Nucleus accumbens (tissue), 56 donors: ENCODE results near the gene PRCC.

Experiments
- DNase-seq, 56 donors: peaks; one replicate each; lab custom pipeline; 2025; lab: John Stamatoyannopoulos, UW

The PRCC gene

DNA sequence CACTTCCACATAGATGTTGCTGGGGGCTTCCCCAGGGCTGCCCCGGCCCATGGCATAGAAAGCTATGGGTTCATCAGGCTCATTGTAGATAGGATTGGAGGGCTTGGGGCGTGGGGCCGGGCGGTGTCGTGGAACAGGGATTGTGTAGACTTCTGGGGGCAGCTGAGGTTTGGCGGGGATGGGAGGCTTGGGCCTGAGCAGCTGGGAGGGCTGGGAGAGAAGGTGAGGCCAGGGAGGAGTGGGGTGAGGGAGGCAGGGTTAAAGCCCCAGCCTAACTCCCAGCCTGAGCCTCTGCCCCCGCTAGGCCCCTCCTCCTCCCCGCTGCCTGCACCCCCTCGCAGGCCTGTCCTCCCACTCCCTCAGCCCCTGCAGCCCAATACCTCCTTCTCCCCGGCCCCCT, 41.9 kb downstream of the PRCC start:
- DNase-seq: no peak

DNA sequence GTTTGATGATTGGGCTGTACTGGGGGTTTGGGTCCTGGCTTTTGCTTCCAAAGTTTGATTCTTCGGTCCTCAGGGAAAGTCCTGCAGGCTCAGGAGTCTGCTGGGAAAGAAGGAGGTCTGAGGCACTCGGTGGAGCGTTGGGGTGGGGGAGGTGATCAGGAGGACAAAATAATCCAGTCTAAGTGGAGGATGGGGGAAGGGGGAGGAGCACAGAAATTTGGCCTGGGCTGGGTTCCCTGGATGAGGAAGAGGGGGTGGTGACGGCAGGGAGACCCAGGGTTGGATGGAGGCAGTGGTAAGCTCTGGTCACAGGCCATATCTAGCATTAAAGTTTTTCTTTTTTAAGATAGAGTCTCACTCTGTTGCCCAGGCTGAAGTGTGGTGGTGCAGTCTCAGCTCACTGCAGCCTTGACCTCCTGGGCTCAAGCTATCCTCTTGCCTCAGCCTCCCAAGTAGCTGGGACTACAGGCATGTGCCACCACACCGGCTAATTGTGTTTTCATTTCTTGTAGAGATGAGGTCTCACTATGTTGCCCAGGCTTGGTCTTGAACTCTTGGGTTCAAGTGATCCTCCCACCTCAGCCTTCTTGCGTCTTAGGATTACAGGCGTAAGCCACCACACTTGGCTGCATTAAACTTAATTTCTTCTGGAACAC, 42.5 kb downstream of the PRCC start:
- DNase-seq: no peak

DNA sequence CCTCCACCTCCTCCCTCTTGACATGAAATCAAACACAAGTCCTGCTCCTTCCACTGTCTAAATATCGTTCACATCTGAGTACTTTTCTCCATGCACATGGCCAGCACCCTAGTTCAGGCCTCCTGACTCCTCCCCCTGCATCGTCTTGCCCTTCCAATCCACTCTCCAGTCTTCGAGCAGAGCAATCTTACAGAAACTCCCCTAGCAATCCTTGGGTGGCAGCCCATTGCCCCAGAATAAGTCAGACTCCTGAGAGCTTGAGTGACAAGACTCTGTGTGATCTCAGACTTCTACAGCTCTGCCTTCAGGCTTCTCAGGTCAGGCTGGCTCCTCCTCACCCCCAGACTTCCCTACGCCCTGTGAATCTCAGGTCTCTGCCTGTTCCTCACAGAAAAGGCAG, 43.8 kb downstream of the PRCC start:
- DNase-seq: no peak

DNA sequence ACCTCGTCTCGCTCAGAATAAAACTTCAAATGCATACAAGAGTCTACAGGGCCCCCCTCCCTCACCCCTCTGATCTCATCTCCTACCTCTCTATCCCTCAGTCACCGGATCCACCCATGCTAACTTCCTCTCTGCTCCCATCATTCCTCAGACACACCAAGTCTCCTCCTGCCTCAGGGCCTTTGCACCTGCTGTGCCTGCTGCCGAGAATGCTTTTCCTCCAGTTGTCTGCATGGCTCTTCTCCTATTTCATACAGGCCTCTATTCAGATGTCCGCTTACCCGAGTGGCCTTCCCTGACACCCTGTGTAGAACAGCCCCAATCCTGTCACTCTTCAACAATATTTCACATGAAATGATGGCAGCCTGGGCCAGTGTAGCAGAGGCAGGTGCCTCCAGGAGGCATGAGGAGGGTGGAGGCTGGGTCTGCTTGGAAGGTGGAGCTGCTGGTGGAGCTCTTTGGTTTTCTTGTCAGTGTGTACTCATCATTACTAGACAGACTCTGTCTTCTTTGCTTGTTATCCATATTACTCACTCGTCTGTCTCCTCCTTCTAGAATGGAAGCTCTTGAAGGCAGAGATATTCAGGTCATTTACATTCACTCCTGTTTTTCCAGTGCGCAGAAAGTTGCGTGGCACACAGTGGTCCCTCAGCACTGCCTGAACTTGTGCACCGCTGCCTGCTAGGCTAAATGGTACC, 45.1 kb downstream of the PRCC start:
- no peak for DNase-seq

DNA sequence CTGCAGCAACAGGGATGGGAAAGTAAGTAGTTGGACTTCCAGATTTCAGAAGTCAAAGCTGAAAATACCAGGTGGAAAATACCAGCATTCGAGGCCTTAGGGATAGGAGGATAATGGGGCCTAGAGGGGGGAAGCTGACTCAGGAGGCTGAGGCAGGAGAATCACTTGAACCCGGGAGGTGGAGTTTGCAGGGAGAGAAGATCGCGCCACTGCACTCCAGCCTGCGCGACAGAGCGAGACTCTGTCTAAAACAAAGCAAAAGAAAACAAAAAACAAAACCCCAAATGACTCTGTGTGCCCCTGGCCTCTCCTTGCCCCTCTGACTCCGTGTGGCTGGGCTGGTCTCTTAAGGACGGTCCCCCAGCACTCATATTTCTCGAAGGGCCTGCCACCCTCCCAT, 46.0 kb downstream of the PRCC start:
- no peak for DNase-seq

DNA sequence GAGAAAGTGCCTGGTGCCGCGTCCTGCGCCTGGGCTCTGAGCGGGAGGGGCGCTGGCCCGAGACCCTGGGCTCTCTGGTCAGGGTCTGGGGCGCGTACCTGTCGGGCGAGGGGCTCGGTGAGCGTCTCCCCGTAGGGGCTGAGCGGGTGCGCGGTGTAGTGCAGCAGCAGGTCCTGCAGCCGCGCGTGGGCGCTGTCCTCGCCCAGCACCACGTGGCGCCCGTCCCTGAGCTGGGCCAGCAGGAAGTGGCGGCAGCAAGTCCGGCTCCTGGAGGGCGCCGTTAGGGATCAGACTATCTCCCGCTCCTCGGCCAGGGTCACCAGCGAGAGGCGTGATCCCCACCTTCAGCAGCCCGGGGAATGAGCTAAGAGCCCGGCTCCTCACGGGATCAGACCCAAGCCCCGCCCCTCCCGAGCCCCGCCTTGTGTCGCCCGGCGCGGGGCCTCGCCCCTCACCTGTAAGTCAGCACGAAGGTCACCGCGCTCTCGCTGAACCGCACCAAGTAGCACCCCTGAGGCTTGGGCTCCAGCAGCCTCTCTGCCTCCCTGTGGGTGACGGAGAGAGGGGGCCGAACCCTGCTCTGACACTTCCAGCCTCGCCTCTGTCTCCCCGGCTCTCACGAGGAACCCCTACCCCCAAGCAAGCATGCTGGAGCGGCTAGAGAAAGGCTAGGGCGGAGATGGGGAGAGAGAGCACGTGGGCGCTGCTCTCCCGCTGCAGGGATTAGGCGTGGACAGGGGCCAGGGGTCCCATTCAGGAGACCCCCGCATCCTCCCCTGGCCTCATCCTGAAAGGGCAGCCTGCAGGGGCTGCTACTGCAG, 46.6 kb downstream of the PRCC start:
- peak in 32 of 56 donors; percentile 4 to 68 (median 16) for DNase-seq

DNA sequence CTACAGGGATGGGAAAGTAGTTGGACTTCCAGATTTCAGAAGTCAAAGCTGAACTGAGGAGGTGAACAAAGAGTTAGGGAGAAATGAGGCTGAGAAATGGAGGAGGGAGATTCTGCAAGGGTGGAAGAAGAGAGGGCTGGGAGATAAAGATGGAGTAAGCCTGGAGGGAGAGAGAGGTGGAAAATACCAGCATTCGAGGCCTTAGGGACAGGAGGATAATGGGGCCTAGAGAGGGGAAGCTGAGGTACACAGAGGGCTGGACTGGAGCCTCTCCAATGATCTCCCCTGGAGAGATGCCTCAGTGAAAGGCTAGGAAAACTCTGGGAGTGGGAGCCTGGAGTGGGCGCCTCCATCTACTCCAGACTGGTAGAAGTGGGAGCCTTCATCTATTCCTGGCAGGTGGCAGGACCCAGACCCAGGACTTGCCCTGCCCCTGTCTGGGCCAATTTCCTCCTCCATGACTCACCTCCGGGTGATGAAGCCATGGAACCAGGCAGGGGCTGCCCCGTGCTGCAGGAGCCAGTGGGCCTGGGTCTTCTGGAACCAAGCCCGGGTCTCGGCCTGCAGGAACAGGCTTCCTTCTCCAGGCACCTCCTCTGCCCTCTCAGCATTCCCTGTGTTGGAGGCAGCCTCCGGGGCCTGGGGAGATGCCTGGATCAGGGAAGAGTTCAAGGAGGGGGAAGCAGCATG, 47.4 kb downstream of the PRCC start:
- no peak for DNase-seq

DNA sequence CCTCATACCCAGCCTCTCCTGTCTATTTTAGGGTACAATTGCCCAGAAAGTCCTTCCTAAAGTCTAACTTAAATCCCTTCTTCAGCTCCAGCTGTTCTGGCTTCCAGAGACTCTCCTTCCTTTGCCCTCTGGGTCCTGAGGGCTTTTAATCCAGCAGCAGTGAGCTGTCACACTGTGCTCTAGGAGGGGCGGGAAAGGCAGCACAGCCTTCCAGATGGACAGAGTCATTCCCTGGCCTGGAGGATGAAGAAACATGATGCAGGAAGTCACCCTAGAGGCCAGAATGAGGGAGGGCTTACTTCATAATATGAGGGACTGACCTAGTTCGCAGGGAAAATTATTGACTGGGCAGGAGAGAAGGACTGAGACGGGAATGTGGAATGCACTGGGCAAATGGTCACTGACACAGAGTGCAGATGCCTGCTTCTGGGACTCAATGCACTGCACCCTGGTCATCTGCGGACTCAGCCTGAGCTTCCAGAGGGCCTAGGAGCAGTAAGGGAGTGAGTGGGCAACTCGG, 48.0 kb downstream of the PRCC start:
- no peak for DNase-seq

DNA sequence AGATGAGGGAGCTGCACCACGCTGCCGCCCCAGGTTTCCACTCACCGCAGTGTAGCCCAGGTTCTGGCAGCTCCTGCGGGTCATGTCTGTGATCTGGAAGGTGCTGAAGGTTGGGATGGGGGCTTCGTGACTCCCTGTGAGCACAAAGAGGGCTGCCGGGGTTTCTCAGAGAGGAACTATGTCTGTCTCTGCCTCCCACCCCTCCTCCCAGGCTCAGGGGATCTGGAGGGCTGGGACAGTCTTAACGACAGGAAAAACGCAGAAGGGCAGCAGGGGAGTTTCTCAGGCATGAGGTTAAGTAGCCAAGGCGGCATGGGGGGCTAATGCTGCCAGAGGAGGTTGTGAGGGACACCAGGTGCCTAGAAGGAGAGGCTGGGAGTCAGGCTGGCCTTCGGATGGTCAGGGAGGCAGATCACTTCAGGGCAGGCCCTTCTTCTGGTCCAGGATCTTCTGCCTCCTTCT, 48.7 kb downstream of the PRCC start:
- DNase-seq: no peak

DNA sequence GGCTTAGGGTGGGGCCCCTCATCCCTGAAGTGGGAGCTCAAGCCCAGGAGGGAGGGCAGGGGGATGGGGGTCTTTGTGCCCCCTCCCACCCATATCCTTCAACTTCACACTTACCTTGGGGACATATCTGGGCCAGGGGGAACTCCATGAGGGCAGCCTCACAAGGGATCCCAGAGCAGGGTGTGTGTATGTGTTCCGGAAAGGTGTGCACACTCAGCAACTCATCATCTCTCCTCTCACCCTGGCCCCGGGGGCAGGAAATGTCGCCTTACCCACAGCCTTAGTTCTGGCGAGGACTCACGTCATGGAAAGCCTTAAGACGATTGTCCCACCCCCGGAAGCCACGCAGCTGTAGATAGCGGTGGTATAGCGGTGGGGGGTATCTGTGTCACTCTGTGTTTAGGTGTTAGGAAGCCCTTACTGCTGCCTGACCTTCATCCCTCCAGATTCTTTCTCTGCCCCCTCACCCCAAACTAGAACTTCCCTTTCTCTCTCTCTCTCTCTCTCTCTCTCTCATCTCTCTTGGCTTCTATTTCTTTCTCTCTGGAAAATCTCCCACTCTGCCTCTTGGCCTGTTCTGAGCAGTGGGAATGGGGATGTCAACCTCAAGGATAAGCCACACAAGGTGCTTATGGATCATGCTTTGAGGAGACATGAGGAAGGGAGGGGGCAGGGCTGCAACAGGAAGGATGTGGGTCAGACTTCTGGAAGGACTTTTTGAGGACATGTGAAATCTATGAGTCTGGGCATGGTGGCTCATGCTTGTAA, 49.4 kb downstream of the PRCC start, which contains the start of gene SH2D2A:
Gene SH2D2A (minus strand): TSS at position 288 of the 768 bp plus-strand sequence. CDS start 140 bp downstream, at position 148.
- DNase-seq: peak in 2 of 56 donors; percentile 11 to 20

DNA sequence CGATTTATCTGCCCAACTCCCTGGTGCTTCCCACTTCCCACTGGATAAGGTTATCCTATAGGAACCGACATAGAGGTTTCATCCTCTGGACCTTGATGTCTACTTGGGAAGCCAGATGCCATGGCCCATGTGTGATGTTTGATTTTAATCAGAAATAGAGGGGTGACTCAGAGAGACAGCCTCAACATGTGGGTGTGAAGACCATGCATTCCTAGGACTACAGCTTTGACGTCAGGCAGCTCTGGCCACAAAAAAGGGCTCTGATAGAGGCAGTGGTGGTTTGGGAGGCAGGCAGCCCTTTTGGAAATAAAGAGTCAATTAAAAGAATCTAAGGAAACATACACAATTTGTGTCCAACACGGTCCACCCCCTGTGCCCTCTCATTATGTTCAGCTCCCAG, 54.5 kb downstream of the PRCC start:
- DNase-seq: no peak

DNA sequence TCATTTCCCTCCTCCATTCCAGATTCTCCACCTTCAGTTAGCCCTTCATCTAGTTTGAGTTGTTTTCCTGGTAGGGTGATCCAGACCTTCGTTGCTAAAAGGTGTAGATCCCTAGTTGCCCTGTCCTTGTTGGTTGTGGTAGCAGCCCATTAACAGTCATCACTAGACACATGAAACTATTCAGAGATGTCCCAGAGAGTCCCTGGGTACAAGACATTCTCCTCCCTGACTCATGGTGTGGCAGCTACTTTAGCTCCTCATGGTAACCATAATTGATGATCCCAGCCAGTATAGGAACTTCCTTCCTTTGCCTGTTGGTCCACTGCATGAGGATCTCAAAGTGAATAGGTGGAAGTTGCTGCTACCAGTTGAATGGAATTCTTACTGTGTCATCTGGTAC, 55.3 kb downstream of the PRCC start:
- no peak for DNase-seq

DNA sequence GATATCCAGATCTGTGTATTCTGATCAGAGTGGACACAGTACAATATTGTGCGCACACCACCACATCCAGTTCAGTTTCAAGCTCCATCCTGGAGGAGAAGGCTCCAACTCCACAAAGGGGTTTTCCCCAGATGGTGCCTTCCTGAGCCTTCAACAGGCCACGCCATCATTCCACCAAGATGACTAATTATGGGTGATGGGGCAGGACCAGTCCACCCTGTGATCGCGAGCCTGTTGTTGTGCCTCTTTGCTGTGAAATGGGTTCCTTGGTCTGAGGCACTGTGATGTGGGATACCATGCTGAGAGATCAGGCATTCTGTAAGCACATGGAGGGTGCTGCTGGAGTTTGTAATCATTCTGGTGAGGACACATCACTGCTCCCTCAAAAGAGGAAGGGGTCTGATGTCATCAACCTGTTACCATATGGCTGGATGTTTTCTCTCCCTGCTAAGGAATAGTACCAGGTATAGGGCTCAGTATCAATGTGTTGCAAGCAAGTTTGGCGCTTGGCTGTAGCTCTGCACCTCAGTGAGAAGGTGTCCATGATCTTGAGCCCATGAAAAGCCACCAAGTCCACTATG, 56.0 kb downstream of the PRCC start:
- no peak for DNase-seq

DNA sequence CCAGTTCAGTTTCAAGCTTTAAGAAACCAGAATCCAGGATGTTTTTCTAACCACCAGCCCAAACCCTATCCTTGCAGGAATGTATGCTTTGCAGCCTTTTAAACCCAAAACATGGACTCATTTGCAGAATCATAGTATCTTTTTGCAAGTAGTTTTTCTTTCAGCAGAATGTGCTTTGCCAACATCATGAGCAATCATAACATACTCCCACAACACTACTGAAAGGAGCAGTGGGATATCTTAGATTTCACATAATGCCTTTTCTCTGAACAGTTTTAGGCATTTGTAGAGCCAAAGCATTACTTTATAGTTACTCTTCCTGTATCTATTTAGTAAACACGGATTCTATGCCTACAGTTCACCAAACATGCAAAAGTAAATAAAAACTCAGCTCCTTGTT, 59.3 kb downstream of the PRCC start:
- no peak for DNase-seq

DNA sequence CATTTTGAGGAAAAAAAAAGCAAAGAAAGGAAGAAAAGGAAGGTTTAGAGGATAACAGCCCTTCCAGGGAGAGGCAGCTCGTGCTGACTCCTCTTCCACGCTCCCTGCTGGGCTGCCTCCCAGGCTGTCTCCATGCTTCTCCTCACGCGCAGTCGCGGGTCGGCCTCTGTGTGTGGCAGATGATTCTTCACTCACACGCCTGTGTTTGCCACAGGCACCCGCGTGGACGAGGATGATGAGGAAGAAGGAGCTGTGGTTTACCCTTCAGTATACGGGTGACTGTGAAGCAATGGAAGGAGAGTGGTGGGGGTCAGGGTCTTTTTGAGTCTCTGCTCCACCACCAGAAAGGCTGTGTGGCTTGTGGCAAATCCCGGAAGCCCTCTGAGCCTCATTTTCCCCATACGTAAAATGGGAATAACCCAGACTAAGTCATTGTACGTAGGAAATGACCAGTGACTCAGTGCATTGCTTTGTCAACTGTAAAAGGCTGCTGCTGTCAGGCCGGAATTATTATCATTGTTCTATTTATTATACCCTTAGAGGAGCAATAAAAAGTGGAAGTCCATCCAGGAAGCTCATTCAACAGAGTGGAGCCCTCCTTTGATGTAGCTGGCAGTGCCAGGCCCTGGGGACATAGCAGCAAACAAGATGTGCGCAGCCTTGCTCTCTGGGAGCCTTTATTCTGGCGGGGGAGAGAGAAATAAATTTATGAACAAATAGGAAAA, 61.2 kb downstream of the PRCC start:
- no peak for DNase-seq

DNA sequence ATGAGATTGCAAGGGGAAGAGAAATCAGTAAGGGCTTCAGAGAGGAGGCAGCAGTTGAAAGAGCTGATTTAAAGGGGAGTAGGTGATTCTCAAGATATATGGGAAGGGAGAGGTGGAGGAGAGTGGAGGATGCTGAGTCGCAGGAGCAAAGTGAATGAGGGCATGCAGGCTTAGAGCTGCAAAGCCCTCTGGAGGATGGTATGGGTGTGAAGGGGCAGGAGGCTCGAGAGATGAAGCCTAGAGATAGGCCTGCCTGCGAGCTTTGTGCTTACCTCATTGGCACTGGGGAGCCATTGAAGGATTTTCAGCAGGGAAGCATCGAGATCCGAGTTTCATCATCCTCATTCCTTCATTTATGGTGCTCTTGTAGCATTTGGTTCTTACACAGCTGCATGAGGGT, 65.1 kb downstream of the PRCC start:
- no peak for DNase-seq

DNA sequence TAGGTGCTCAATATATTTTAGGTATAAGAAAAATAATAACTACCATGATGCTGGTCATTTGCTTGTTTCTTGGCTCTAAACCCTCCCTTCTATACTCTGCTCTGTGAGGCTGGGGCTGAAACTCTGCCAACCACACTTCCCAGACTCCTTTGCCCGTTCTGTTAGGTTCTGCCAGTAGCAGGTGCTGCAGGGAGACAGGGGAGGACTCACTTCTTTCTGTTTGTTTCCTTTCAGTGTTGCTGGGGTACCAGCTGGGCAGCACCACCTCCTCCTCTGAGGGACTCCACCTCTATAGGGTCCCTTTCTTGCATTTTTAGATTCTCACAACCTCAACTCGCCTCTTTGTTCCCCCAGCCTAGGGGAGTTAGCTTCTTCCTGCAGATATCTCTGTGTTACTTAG, 66.3 kb downstream of the PRCC start:
- no peak for DNase-seq

DNA sequence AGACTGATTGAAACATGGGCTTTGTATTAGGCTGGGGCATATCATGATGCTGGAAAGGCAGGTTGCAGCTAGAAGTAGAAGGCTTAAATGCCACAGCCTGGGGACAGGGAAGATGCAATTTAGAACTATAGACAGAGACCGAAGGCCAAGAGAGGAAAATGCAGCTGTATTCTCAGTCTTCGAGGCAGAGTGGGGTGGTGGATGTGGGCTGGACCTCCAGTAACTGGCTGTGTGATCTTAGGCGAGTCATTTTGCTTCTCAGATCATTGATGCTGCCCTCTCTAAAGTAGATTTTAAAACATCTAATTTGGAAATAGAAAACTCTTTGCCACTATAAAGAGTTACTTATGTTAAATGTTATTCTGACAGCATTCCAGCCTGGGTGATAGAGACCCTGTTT, 67.0 kb downstream of the PRCC start:
- DNase-seq: no peak
